Right renal cortex interstitium (tissue), 3 donors: ENCODE data around the gene RETREG2. TPM values are rescaled to one million over a fixed set of nuclear protein-coding genes. Genes with fewer than 3 reads are reported as not detected.

Source experiments
- DNase-seq, 3 donors: peaks; one replicate each; pipeline ENCODE4 v3.0.0-alpha.2; 2013; ENCODE audit warnings: low read depth in 3 of 3, low spot score in 2 of 3
- polyA plus RNA-seq, 3 donors: library from polyadenylated mRNA; unstranded; fragments of 120-200 nt; gene quantifications; one replicate each; pipeline ENCODE4 v1.2.1, GENCODE V29; 2013; ENCODE audit not compliant: insufficient read length in 3 of 3

RETREG2 gene
- polyA plus RNA-seq, 3 donors = 108 to 127 (median 108) TPM

- no peak for DNase-seq
Observed at GRCh38 chr2:219230059-219230540, 52.0 kb downstream of the RETREG2 start.

- no peak for DNase-seq
Observed at GRCh38 chr2:219234331-219234730, 56.3 kb downstream of the RETREG2 start.

Other genes starting within 250 kb of the RETREG2 start
- gene CDK5R2, start 218.6 kb upstream of the RETREG2 start, polyA plus RNA-seq = not detected
- gene FEV, start 193.1 kb upstream of the RETREG2 start, polyA plus RNA-seq = under 1 TPM in 2 of 3 donors, not detected in 1; 0.07 to 0.10 TPM
- not detected for gene CRYBA2, start 184.9 kb upstream of the RETREG2 start, polyA plus RNA-seq
- gene CFAP65, start 136.8 kb upstream of the RETREG2 start, polyA plus RNA-seq = under 1 TPM; 0.24 to 0.40 (median 0.34) TPM
- 1 to 10 TPM; 1.2 to 1.8 (median 1.6) TPM for gene IHH, start 117.4 kb upstream of the RETREG2 start, polyA plus RNA-seq
- gene NHEJ1, start 17.5 kb upstream of the RETREG2 start, polyA plus RNA-seq = 10 to 100 TPM; 19.5 to 22.6 (median 20.4) TPM
- 10 to 100 TPM; 14.0 to 21.4 (median 17.8) TPM for gene SLC23A3, start 8.2 kb upstream of the RETREG2 start, polyA plus RNA-seq
- gene CNPPD1, start 1.4 kb upstream of the RETREG2 start, polyA plus RNA-seq = 10 to 100 TPM; 61.4 to 69.5 (median 61.5) TPM
- 10 to 100 TPM; 33.7 to 38.5 (median 38.3) TPM for gene ZFAND2B, start 28.5 kb downstream of the RETREG2 start, polyA plus RNA-seq
- gene ABCB6, start 40.7 kb downstream of the RETREG2 start, polyA plus RNA-seq = 10 to 100 TPM; 34.7 to 37.5 (median 36.8) TPM
- gene ATG9A, start 51.4 kb downstream of the RETREG2 start, polyA plus RNA-seq = 10 to 100 TPM; 43.8 to 51.1 (median 46.8) TPM
- gene ANKZF1, start 51.5 kb downstream of the RETREG2 start, polyA plus RNA-seq = 10 to 100 TPM; 38.4 to 44.8 (median 38.8) TPM
- 10 to 100 TPM; 21.8 to 26.4 (median 25.1) TPM for gene GLB1L, start 67.2 kb downstream of the RETREG2 start, polyA plus RNA-seq
- 10 to 100 TPM; 36.9 to 44.4 (median 41.8) TPM for gene STK16, start 67.2 kb downstream of the RETREG2 start, polyA plus RNA-seq
- 1 to 10 TPM in 2 of 3 donors, under 1 TPM in 1; 0.49 to 1.4 (median 1.3) TPM for gene TUBA4B, start 75.0 kb downstream of the RETREG2 start, polyA plus RNA-seq
- 10 to 100 TPM; 32.6 to 45.4 (median 35.7) TPM for gene TUBA4A, start 75.6 kb downstream of the RETREG2 start, polyA plus RNA-seq
- gene DNAJB2, start 101.1 kb downstream of the RETREG2 start, polyA plus RNA-seq = 10 to 100 TPM; 64.2 to 74.9 (median 69.1) TPM
- under 1 TPM in 1 of 3 donors, not detected in 2; 0.08 TPM for gene PTPRN, start 131.1 kb downstream of the RETREG2 start, polyA plus RNA-seq
- not detected for gene RESP18, start 154.5 kb downstream of the RETREG2 start, polyA plus RNA-seq
- gene DNPEP, start 209.6 kb downstream of the RETREG2 start, polyA plus RNA-seq = 10 to 100 TPM; 48.3 to 54.7 (median 51.2) TPM
- 10 to 100 TPM in 1 of 3 donors, 1 to 10 TPM in 2; 5.5 to 10.1 (median 7.4) TPM for gene DES, start 240.1 kb downstream of the RETREG2 start, polyA plus RNA-seq